Right lung (tissue), 10 donors: ENCODE results near the gene RAD50. TPM values are rescaled to one million over a fixed set of nuclear protein-coding genes. Genes with fewer than 3 reads are reported as not detected.
"Not testable (repeated sequence)": the region's sequence is repeated elsewhere in the genome, so short reads cannot be mapped to it uniquely, and the experiment has no call there.

ENCODE experiments used
- DNase-seq, 2 donors: peaks; one replicate each; pipeline ENCODE4 v3.0.0-alpha.2; 2013
- long read RNA-seq, 8 donors: transcript quantifications; one replicate each; lab custom pipeline, GENCODE V29; 2026
- polyA plus RNA-seq, 5 donors: library from polyadenylated mRNA; unstranded; fragments of 120-200 nt; gene quantifications; one replicate each; pipeline versions ENCODE4 v1.2.1 to v1.2.3, GENCODE V29; 2013; ENCODE audit warnings: inconsistent platforms in 1 of 5, low replicate concordance in 1 of 5; ENCODE audit not compliant: insufficient read length in 5 of 5, insufficient read depth in 1 of 5

RAD50 gene
- polyA plus RNA-seq: 10 to 100 TPM; 28.6 to 49.1 (median 38.7) TPM
- long read RNA-seq, donor 1, partial matches to known transcripts: 8 of 8 reads
- long read RNA-seq, donor 1, other reads (novel, unspliced or antisense): 0 of 8 reads
- long read RNA-seq, donor 2: 0 reads
- long read RNA-seq, donor 3, partial matches to known transcripts: 0 of 1 reads
- long read RNA-seq, donor 3, other reads (novel, unspliced or antisense): 0 of 1 reads
- long read RNA-seq, donor 4, partial matches to known transcripts: 5 of 5 reads
- long read RNA-seq, donor 4, other reads (novel, unspliced or antisense): 0 of 5 reads
- long read RNA-seq, donor 5, partial matches to known transcripts: 17 of 17 reads
- long read RNA-seq, donor 5, other reads (novel, unspliced or antisense): 0 of 17 reads
- long read RNA-seq, donor 6: 0 reads
- long read RNA-seq, donor 7, full-length matches to known transcripts: 2 of 16 reads
- long read RNA-seq, donor 7, partial matches to known transcripts: 14 of 16 reads
- long read RNA-seq, donor 7, other reads (novel, unspliced or antisense): 0 of 16 reads
- long read RNA-seq, donor 8, partial matches to known transcripts: 7 of 7 reads
- long read RNA-seq, donor 8, other reads (novel, unspliced or antisense): 0 of 7 reads

- peak; percentile 89 to 91 for DNase-seq
These were observed at the start of gene RAD50 for GRCh38 chr5:132556763-132557477. Gene RAD50, plus strand, starts transcription at chr5:132556977. Its CDS starts 348 bp downstream, at chr5:132557325.

GRCh38 chr5:132510076-132510475 lies 46.7 kb upstream of the RAD50 start:
- no peak for DNase-seq

GRCh38 chr5:132513618-132514336 lies 43.0 kb upstream of the RAD50 start:
- DNase-seq: not testable (repeated sequence)

GRCh38 chr5:132522067-132522466 lies 34.7 kb upstream of the RAD50 start:
- DNase-seq: not testable (repeated sequence)

GRCh38 chr5:132524877-132525276 lies 31.9 kb upstream of the RAD50 start:
- DNase-seq: not testable (repeated sequence)

- DNase-seq: no peak
These were observed 31.5 kb upstream of the RAD50 start for GRCh38 chr5:132525299-132525724.

GRCh38 chr5:132526290-132526973 lies 30.3 kb upstream of the RAD50 start:
- peak; percentile 28 to 48 for DNase-seq

GRCh38 chr5:132526974-132527564 lies 29.7 kb upstream of the RAD50 start:
- DNase-seq: no peak

- DNase-seq: no peak
These were observed 28.8 kb upstream of the RAD50 start for GRCh38 chr5:132528021-132528420.

GRCh38 chr5:132528866-132529634 lies 27.7 kb upstream of the RAD50 start:
- DNase-seq: no peak

- no peak for DNase-seq
These were observed 25.8 kb upstream of the RAD50 start for GRCh38 chr5:132530946-132531345.

GRCh38 chr5:132539716-132540115 lies 17.1 kb upstream of the RAD50 start:
- DNase-seq: no peak

- DNase-seq: no peak
These were observed 16.6 kb upstream of the RAD50 start for GRCh38 chr5:132540149-132540548.

- DNase-seq: no peak
These were observed 16.0 kb upstream of the RAD50 start for GRCh38 chr5:132540764-132541163.

GRCh38 chr5:132543472-132544201 lies 13.1 kb upstream of the RAD50 start, which contains the start of gene IL5:
Gene IL5, minus strand, starts transcription at chr5:132543522. Its CDS starts 44 bp downstream, at chr5:132543478.
- no peak for DNase-seq

GRCh38 chr5:132546108-132546507 lies 10.7 kb upstream of the RAD50 start:
- DNase-seq: no peak

- DNase-seq: no peak
These were observed 9.5 kb upstream of the RAD50 start for GRCh38 chr5:132547269-132547668.

- DNase-seq: not testable (repeated sequence)
These were observed 7.9 kb upstream of the RAD50 start for GRCh38 chr5:132548834-132549233.

- no peak for DNase-seq
These were observed 7.2 kb upstream of the RAD50 start for GRCh38 chr5:132549576-132549975.
